Activated CD4-positive, alpha-beta T cell treated with anti-CD3 and anti-CD28 coated beads, Interleukin-2, Interleukin-6, amounts not matched to agents 100 ng/mL and 50 ng/mL, durations not matched to agents 16 hours and 8 hours (primary cell): ENCODE results near the gene CDC25B.
"Not testable (repeated sequence)": the region's sequence is repeated elsewhere in the genome, so short reads cannot be mapped to it uniquely, and the experiment has no call there.

ENCODE experiments used
- DNase-seq: peaks from one replicate; pipeline ENCODE4 v3.0.0-alpha.2; 2020

Gene CDC25B

GRCh38 chr20:3840201-3840600 lies 44.1 kb downstream of the CDC25B start:
- not testable (repeated sequence) for DNase-seq

DNA sequence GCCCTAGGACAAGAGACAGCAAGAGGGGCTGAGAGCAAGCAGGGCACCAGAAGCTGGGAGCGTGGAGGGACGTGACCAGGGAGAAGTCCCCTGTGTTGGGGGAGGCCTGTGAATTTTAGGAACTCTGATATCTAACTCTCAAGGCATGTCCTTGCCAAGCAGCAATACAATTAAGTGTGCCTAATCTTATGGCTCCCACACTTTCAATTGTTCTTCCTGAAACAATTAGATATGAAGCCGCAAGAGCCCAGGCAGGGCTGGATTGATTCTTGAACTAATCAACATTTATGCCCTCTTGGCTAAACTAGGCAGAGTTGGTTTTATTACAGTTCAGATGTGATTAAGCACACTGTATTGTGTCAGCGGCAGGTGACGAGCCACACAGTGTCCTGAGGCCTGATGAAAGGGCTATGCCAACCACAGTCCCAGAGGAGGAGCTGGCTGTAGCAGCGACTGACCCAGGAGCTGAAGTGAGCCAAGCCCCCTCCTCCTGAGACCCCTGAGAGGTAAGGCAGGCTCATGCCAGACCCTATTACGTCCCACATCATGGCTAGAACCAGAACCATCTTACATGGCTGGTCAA lies 46.3 kb downstream of the CDC25B start:
- no peak for DNase-seq

GRCh38 chr20:3843490-3843889 lies 47.4 kb downstream of the CDC25B start:
- DNase-seq = no peak

- DNase-seq = not testable (repeated sequence)
These were observed 48.0 kb downstream of the CDC25B start for GRCh38 chr20:3843990-3844619.

- DNase-seq = no peak
These were observed 50.2 kb downstream of the CDC25B start for GRCh38 chr20:3846378-3846739.

- DNase-seq = peak; percentile 92
These were observed 50.8 kb downstream of the CDC25B start, which contains the start of gene MAVS for GRCh38 chr20:3846740-3847428. Gene MAVS (plus strand): TSS chr20:3846834. CDS start chr20:3854625, 7,791 bp downstream.

DNA sequence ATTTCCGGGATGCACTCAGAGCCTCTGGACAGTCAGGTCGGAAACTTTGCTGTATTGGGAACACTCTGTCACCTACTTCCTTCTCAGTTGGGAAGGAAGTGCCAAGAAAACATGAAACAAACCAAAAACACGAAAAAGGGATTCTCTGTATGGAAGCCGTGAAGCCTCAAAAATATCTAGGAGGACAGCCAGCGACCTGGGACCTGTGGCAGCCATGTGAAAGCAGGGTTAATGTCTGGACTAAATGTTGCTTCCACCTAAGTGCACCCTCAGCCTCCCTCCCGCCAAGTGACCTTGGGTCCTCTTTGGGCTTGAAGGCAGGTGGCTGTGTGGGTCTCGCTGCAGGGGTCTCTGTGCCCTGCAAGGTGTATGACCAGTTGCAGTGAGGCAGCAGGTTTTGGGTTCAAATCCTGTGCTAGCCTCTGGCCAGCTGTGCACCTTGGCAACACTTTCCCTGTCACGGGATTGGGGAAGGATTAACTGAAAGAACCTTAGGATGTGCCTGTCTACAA lies 51.4 kb downstream of the CDC25B start:
- no peak for DNase-seq

GRCh38 chr20:3848565-3848964 lies 52.5 kb downstream of the CDC25B start:
- DNase-seq = no peak

- DNase-seq = no peak
These were observed 58.4 kb downstream of the CDC25B start for GRCh38 chr20:3854462-3854871.
